HUES48 (cell line): ENCODE results near the gene SLC29A4.
"Not testable (repeated sequence)": the region's sequence is repeated elsewhere in the genome, so short reads cannot be mapped to it uniquely, and the experiment has no call there.

Source experiments
- H3K27ac ChIP-seq: one replicate; pipeline ENCODE4 v1.7.0; 2013; ENCODE audit warnings: low read depth, low read length, inconsistent platforms
- H3K27me3 ChIP-seq: 2 replicates; pipeline ENCODE4 v1.6.1; 2013; ENCODE audit warnings: mild to moderate bottlenecking, low read length; ENCODE audit not compliant: control insufficient read depth, insufficient read depth
- H3K36me3 ChIP-seq: 2 replicates; pipeline ENCODE4 v1.6.1; 2013; ENCODE audit warnings: low read length; ENCODE audit not compliant: control insufficient read depth, insufficient read depth
- H3K4me1 ChIP-seq: 2 replicates; pipeline ENCODE4 v1.6.1; 2013; ENCODE audit warnings: mild to moderate bottlenecking, low read length; ENCODE audit not compliant: control insufficient read depth, insufficient read depth
- H3K4me3 ChIP-seq: 2 replicates; pipeline ENCODE4 v1.5.1; 2013; ENCODE audit warnings: mild to moderate bottlenecking, low read depth, low read length
- H3K9ac ChIP-seq: 2 replicates; pipeline ENCODE4 v1.6.1; 2013; ENCODE audit warnings: mild to moderate bottlenecking, low read depth, low read length, moderate library complexity
- H3K9me3 ChIP-seq: 2 replicates; pipeline ENCODE4 v1.6.1; 2013; ENCODE audit warnings: low read length; ENCODE audit not compliant: control insufficient read depth, insufficient read depth

The SLC29A4 gene

DNA sequence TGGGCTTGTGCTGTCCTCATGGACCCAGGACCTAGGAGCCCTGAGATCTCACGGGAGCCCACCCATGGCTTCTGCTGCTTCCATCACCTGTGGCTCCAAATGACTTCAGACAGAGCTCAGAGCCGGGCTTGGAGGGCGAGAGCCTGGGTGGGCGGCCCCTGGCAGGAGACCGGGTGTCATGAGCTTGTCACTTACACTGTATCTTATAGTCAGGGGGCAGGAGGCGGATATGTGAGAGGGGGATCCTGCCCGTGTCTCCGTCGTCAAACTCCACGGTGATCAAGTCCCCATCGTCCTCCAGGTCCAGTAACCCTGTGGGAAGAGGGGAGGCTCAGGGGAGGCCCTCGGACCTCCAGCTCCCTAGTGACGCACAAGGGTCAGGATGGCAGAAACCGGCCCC, 33.0 kb downstream of the SLC29A4 start:
- Histone ChIP-seq H3K9me3 (no peaks in the 10 kb centered on the region; the same call in 1 of the 2 replicates), H3K27ac (no peak overlapping the region), H3K27me3 (no peaks in the 10 kb centered on the region), H3K4me1 (no peaks in the 10 kb centered on the region), H3K36me3 (peaks cover 3% of the 10 kb centered on the region; the same call in 1 of the 2 replicates), H3K4me3 (no peak overlapping the region), H3K9ac (no peak overlapping the region)

DNA sequence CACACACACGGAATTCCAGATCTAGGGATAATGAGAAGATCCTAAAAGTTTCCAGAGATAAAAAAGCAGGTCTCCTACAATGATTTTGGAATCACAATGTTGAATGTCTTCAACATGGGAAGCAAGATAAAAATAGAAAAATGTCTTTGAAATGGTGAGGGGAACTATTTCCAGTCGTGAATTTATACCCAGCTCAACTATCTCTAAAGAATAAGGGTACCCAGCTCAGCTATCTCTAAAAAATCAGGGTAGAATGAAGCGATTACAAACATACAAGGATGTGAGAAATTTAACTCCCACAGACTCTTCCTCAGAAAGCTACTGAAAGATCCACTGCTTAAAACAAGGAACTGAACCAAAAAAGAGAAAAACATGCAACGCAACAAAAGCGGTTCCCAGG, 35.9 kb downstream of the SLC29A4 start:
- H3K27me3 ChIP-seq, H3K9me3 ChIP-seq, H3K36me3 ChIP-seq, H3K9ac ChIP-seq, H3K4me1 ChIP-seq, H3K27ac ChIP-seq, H3K4me3 ChIP-seq: not testable (repeated sequence)

DNA sequence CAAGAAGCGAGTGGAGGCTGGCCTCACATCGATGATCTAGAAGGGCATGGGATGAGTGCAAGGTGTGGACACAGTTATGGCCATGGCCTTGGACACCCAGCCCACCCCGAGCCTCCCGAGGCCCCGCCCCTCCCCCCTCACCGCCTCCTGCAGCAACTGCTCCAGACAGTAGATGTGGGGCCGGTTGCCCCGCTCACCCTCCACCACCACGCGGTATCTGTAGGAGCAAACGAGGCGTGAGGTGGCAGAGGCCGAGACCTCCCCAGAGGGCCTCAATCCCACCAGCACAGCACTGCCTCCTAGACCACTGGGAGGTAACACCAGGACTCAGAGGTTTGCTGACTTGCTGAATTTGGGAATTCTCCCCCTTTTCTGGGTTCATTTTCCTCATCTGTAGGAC, 37.6 kb downstream of the SLC29A4 start:
- Histone ChIP-seq H3K9me3 (no peaks in the 10 kb centered on the region; the same call in 1 of the 2 replicates), H3K9ac (no peak overlapping the region), H3K27me3 (no peaks in the 10 kb centered on the region), H3K4me3 (no peak overlapping the region), H3K4me1 (no peaks in the 10 kb centered on the region), H3K27ac (no peak overlapping the region), H3K36me3 (no peaks in the 10 kb centered on the region)

DNA sequence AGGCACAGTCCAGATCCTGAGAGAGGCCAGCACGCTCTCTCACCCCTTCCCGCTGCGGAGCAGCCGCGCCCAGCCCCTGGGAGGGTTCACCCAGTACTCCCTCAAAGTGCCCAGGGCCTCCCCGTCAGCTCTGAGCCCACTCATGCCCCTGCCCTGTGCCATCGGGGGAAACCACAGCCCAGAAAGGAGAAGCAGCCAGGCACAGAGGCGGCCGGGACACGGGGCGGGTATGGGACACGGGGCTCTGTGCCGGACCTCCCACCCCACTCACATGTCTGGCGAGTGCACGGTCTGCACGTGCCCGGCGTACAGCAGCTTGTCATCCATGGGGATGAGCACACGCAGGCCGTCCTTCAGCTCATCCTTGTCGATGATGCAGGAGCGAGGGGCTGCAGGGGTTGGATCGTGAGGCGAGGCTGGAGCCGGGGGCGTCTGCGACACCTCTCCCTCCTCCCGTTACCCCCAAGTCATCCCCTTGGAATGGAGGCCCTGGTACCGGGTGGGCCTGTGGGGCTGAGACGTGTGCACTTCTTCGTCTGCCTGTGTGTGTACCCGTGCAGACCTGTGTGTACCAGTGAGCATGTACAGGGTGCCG, 38.2 kb downstream of the SLC29A4 start:
- no peaks in the 10 kb centered on the region for H3K4me1 ChIP-seq
- no peaks in the 10 kb centered on the region for H3K27me3 ChIP-seq
- no peak overlapping the region for H3K9ac ChIP-seq
- no peak overlapping the region for H3K27ac ChIP-seq
- no peak overlapping the region for H3K4me3 ChIP-seq
- H3K36me3 ChIP-seq = no peaks in the 10 kb centered on the region
- H3K9me3 ChIP-seq = no peaks in the 10 kb centered on the region; the same call in 1 of the 2 replicates

- no peaks in the 10 kb centered on the region for H3K4me1 ChIP-seq
- no peak overlapping the region for H3K27ac ChIP-seq
Observed at GRCh38 chr7:5322621-5323410, 40.1 kb downstream of the SLC29A4 start.

GRCh38 chr7:5323800-5324781, 41.3 kb downstream of the SLC29A4 start:
- not testable (repeated sequence) for H3K4me1 ChIP-seq, H3K27ac ChIP-seq, H3K36me3 ChIP-seq, H3K27me3 ChIP-seq, H3K4me3 ChIP-seq, H3K9me3 ChIP-seq, H3K9ac ChIP-seq

More at GRCh38 chr7:5322621-5323410, 40.1 kb downstream of the SLC29A4 start:
- no peak overlapping the region for H3K4me3 ChIP-seq
- no peaks in the 10 kb centered on the region for H3K27me3 ChIP-seq
- no peaks in the 10 kb centered on the region for H3K36me3 ChIP-seq
- H3K9me3 ChIP-seq = no peaks in the 10 kb centered on the region; the same call in 1 of the 2 replicates
- no peak overlapping the region for H3K9ac ChIP-seq

DNA sequence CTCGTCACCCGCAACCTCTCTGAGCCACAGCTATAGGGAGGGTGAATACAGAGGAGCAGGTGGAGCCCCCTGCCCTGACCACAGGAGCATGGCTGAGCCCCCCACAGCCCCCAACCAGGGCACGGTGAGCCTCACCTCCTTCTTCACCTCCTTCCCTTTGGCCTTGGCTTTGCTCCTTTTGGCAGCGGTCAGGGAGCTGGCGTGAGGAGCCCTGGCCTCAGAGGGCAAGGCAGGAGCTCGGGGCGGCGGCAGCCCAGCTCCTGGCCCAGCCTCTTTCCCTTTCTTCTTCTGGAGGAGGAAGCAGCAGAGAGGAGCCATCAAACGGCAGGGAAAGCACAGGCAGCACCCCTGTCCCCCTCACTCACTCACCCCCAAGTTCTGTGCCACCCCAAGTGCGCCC, 42.2 kb downstream of the SLC29A4 start:
- H3K9ac ChIP-seq = no peak overlapping the region

DNA sequence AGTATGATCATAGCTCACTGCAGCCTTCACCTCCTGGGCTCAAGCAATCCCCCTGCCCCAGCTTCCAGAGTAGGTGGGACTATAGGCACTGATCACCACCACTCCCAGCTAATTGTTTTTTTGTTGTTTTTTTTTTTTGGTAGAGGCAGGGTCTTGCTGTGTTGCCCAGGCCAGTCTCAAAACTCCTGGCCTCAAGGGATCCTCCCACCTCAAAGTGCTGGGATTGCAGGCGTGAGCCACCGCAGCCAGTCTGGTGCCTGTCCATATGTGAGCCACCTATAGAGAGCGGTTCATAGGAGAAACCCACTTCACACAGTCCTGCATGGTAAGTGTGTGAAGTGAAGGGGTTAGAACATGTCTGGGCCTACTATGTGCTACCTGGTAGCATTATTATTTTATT, 47.5 kb downstream of the SLC29A4 start:
- H3K27ac ChIP-seq = no peak overlapping the region
- no peaks in the 10 kb centered on the region for H3K4me1 ChIP-seq
- H3K9me3 ChIP-seq = no peaks in the 10 kb centered on the region
- no peak overlapping the region for H3K4me3 ChIP-seq
- no peaks in the 10 kb centered on the region for H3K27me3 ChIP-seq
- H3K9ac ChIP-seq = no peak overlapping the region
- no peaks in the 10 kb centered on the region for H3K36me3 ChIP-seq

More for the DNA sequence above, 42.2 kb downstream of the SLC29A4 start:
- Histone ChIP-seq H3K4me3 (no peak overlapping the region), H3K36me3 (no peaks in the 10 kb centered on the region), H3K27ac (no peak overlapping the region), H3K4me1 (no peaks in the 10 kb centered on the region), H3K27me3 (no peaks in the 10 kb centered on the region), H3K9me3 (no peaks in the 10 kb centered on the region)

DNA sequence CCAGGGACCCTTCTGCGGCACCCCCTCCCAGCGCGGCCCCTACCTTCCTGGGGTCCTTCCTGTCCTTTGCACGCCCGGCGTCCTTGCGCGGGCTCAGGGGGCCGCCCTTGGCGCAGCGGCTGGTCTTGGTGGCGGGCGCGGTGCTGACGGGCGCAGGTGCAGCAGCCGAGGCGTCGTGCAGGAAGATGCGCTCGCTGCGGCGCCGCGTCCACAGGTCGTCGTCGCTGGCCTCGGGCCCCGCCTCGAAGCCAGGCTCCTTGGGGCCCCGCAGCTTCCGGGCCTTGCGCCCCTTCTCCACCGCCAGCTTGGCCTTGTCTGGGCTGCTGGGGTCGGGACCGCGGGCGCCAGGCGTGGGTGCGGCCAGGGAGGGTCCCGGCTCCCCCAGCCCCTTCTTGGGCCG, 49.8 kb downstream of the SLC29A4 start:
- no peaks in the 10 kb centered on the region for H3K36me3 ChIP-seq
- H3K27ac ChIP-seq = no peak overlapping the region
- H3K9ac ChIP-seq = no peak overlapping the region
- H3K9me3 ChIP-seq = no peaks in the 10 kb centered on the region
- H3K27me3 ChIP-seq = no peaks in the 10 kb centered on the region
- H3K4me3 ChIP-seq = no peak overlapping the region
- H3K4me1 ChIP-seq = no peaks in the 10 kb centered on the region

- no peak overlapping the region for H3K4me3 ChIP-seq
- no peaks in the 10 kb centered on the region for H3K27me3 ChIP-seq
- H3K9me3 ChIP-seq = no peaks in the 10 kb centered on the region
- H3K9ac ChIP-seq = no peak overlapping the region
- no peak overlapping the region for H3K27ac ChIP-seq
- no peaks in the 10 kb centered on the region for H3K36me3 ChIP-seq
- H3K4me1 ChIP-seq = no peaks in the 10 kb centered on the region
Observed at GRCh38 chr7:5333121-5334045, 50.6 kb downstream of the SLC29A4 start.
